ENCODE data around the gene WDR1.

Gene WDR1

GRCh38 chr4:10087152-10087791 is 29.3 kb downstream of the WDR1 start:
- Histone ChIP-seq H3K4me1 (ENCODE audit: control insufficient read depth, insufficient read depth, low read length) (no peaks in the 10 kb centered on the region; the same call in 1 of the 2 replicates), H3K36me3 (ENCODE audit: control insufficient read depth, insufficient read depth, low read length) (peaks cover 100% of the 10 kb centered on the region), H3K9me3 (ENCODE audit: control insufficient read depth, insufficient read depth, low read depth, low read length) (no peaks in the 10 kb centered on the region), H3K9ac (ENCODE audit: low read length) (no peak overlapping the region), H3K4me3 (ENCODE audit: low read depth, low read length) (no peak overlapping the region), H3K27ac (ENCODE audit: low read depth, low read length) (no peak overlapping the region), H3K27me3 (ENCODE audit: control insufficient read depth, insufficient read depth, low read length) (no peaks in the 10 kb centered on the region)

- Histone ChIP-seq H3K36me3 (ENCODE audit: control insufficient read depth, insufficient read depth, low read length) (peaks cover 100% of the 10 kb centered on the region), H3K9me3 (ENCODE audit: control insufficient read depth, insufficient read depth, low read depth, low read length) (no peaks in the 10 kb centered on the region), H3K4me3 (ENCODE audit: low read depth, low read length) (no peak overlapping the region), H3K9ac (ENCODE audit: low read length) (no peak overlapping the region), H3K27me3 (ENCODE audit: control insufficient read depth, insufficient read depth, low read length) (no peaks in the 10 kb centered on the region), H3K4me1 (ENCODE audit: control insufficient read depth, insufficient read depth, low read length) (no peaks in the 10 kb centered on the region; the same call in 1 of the 2 replicates), H3K27ac (ENCODE audit: low read depth, low read length) (no peak overlapping the region)
Observed at GRCh38 chr4:10086506-10087120, 30.0 kb downstream of the WDR1 start.

GRCh38 chr4:10085828-10086505 is 30.6 kb downstream of the WDR1 start:
- H3K4me1 ChIP-seq (ENCODE audit: control insufficient read depth, insufficient read depth, low read length): no peaks in the 10 kb centered on the region

GRCh38 chr4:10085386-10085785 is 31.2 kb downstream of the WDR1 start:
- Histone ChIP-seq H3K27ac (ENCODE audit: low read depth, low read length) (no peak overlapping the region), H3K4me1 (ENCODE audit: control insufficient read depth, insufficient read depth, low read length) (no peaks in the 10 kb centered on the region), H3K27me3 (ENCODE audit: control insufficient read depth, insufficient read depth, low read length) (no peaks in the 10 kb centered on the region), H3K4me3 (ENCODE audit: low read depth, low read length) (no peak overlapping the region), H3K9me3 (ENCODE audit: control insufficient read depth, insufficient read depth, low read depth, low read length) (no peaks in the 10 kb centered on the region), H3K9ac (ENCODE audit: low read length) (no peak overlapping the region), H3K36me3 (ENCODE audit: control insufficient read depth, insufficient read depth, low read length) (peaks cover 99% of the 10 kb centered on the region)

More at GRCh38 chr4:10085828-10086505, 30.6 kb downstream of the WDR1 start:
- H3K27me3 ChIP-seq (ENCODE audit: control insufficient read depth, insufficient read depth, low read length): no peaks in the 10 kb centered on the region
- no peaks in the 10 kb centered on the region for H3K9me3 ChIP-seq (ENCODE audit: control insufficient read depth, insufficient read depth, low read depth, low read length)
- H3K9ac ChIP-seq (ENCODE audit: low read length): no peak overlapping the region
- H3K27ac ChIP-seq (ENCODE audit: low read depth, low read length): no peak overlapping the region
- H3K4me3 ChIP-seq (ENCODE audit: low read depth, low read length): no peak overlapping the region
- peaks cover 99% of the 10 kb centered on the region for H3K36me3 ChIP-seq (ENCODE audit: control insufficient read depth, insufficient read depth, low read length)

DNA sequence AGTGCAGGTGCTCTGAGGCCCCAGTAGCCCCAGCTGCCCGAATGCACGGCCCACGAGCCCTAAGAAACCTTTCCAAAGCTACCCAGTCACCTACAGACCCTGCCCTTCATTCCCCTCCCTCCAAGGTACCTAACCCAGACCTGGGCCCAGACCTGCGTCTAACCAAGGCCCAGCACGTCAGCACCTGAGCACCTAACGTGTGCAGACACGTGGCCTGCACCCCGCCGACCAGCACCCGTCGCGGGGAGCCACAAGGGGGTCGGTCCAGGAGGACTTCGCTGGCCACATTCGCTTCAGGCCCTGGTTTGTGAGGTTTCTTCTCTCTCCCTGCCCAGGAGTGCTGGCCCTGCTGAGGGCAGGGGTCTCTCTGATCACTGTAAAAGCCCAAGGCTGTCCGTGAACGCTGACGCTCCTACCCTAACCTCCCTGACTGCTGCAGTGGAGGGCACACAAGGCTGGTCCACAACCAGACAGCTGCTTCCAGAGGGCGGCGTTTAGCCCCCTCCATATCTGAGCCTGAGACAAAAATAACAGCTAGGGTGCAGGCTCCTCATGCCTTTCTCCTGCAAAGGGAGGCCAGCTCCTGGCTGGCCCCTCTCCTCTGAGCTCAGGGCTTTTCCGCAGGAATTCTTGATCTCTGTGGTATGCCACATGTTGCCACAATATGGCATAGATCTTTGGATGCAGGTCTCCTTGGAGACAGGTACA is 31.8 kb downstream of the WDR1 start:
- Histone ChIP-seq H3K36me3 (ENCODE audit: control insufficient read depth, insufficient read depth, low read length) (peaks cover 99% of the 10 kb centered on the region), H3K27me3 (ENCODE audit: control insufficient read depth, insufficient read depth, low read length) (no peaks in the 10 kb centered on the region)

GRCh38 chr4:10083861-10084641 is 32.5 kb downstream of the WDR1 start:
- H3K36me3 ChIP-seq (ENCODE audit: control insufficient read depth, insufficient read depth, low read length): peaks cover 99% of the 10 kb centered on the region
- no peaks in the 10 kb centered on the region for H3K4me1 ChIP-seq (ENCODE audit: control insufficient read depth, insufficient read depth, low read length)
- H3K27ac ChIP-seq (ENCODE audit: low read depth, low read length): no peak overlapping the region
- H3K4me3 ChIP-seq (ENCODE audit: low read depth, low read length): no peak overlapping the region
- H3K9me3 ChIP-seq (ENCODE audit: control insufficient read depth, insufficient read depth, low read depth, low read length): no peaks in the 10 kb centered on the region
- no peaks in the 10 kb centered on the region for H3K27me3 ChIP-seq (ENCODE audit: control insufficient read depth, insufficient read depth, low read length)
- H3K9ac ChIP-seq (ENCODE audit: low read length): no peak overlapping the region

More for the DNA sequence above, 31.8 kb downstream of the WDR1 start:
- H3K27ac ChIP-seq (ENCODE audit: low read depth, low read length): no peak overlapping the region
- no peaks in the 10 kb centered on the region for H3K9me3 ChIP-seq (ENCODE audit: control insufficient read depth, insufficient read depth, low read depth, low read length)
- no peak overlapping the region for H3K9ac ChIP-seq (ENCODE audit: low read length)
- no peaks in the 10 kb centered on the region for H3K4me1 ChIP-seq (ENCODE audit: control insufficient read depth, insufficient read depth, low read length)
- no peak overlapping the region for H3K4me3 ChIP-seq (ENCODE audit: low read depth, low read length)

DNA sequence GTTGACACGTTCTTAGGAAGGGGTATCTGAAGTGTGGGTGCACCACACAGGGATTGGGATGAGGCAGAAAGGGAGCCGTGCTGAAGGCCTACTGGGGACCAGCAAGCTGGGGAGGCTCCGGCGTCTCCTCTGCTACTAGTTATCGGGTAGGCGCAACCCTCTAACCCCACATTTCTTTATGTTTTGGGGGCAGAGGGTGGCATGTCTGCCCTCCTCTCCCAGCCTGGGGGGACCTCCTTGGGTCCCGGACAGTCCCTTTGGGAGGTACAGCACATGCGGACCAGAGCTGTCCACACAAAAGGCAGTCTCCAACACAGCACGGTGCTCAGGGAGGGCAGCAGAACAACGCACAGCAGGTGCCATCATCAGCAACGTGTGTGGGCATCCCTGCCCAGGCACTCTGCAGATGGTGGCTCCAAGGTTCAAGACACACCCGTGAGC is 33.2 kb downstream of the WDR1 start:
- Histone ChIP-seq H3K27me3 (ENCODE audit: control insufficient read depth, insufficient read depth, low read length) (no peaks in the 10 kb centered on the region), H3K36me3 (ENCODE audit: control insufficient read depth, insufficient read depth, low read length) (peaks cover 99% of the 10 kb centered on the region), H3K27ac (ENCODE audit: low read depth, low read length) (no peak overlapping the region), H3K4me3 (ENCODE audit: low read depth, low read length) (no peak overlapping the region), H3K9me3 (ENCODE audit: control insufficient read depth, insufficient read depth, low read depth, low read length) (no peaks in the 10 kb centered on the region), H3K9ac (ENCODE audit: low read length) (no peak overlapping the region), H3K4me1 (ENCODE audit: control insufficient read depth, insufficient read depth, low read length) (no peaks in the 10 kb centered on the region)

DNA sequence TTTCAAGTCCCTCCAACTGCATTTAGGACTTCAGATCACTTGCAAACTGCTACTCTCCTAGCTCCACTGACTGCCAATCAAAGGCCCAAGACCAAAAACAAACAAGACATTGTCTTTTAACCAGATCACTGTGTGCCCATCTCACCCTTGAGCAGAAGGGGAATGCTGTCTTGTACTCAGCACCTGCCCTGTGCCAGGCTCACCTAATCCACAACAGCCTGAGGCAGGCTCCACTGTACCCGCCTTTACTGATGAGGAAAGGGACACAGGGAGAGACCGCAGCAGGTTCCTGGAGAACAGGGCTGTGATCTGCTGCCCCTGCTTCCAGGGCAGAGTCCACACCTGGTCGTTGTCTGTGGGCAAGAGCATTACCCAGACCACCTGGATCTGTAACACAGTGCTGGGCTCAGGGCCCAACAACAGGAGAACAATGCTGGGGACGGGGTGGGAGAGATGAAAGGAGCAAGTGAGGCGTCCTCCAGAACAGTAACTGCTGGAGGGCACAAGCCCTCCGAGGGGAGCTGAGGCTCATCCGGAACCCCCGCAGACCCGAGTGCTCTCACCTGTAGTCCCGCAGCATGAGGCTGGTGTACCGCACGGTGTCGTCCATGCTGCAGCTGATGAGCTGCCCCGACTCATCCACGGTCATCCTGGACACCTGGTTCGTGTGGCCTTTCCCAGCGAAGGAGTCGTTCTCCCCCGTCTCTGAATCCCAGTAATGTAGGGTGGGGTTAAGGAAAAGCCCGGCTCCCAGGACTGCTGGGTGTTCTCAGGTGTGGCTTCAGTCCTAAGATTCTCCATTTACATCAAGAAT is 33.9 kb downstream of the WDR1 start:
- Histone ChIP-seq H3K36me3 (ENCODE audit: control insufficient read depth, insufficient read depth, low read length) (peaks cover 99% of the 10 kb centered on the region), H3K9ac (ENCODE audit: low read length) (no peak overlapping the region), H3K4me1 (ENCODE audit: control insufficient read depth, insufficient read depth, low read length) (no peaks in the 10 kb centered on the region), H3K9me3 (ENCODE audit: control insufficient read depth, insufficient read depth, low read depth, low read length) (no peaks in the 10 kb centered on the region), H3K27ac (ENCODE audit: low read depth, low read length) (no peak overlapping the region), H3K4me3 (ENCODE audit: low read depth, low read length) (no peak overlapping the region), H3K27me3 (ENCODE audit: control insufficient read depth, insufficient read depth, low read length) (no peaks in the 10 kb centered on the region)

- Histone ChIP-seq H3K9me3 (ENCODE audit: control insufficient read depth, insufficient read depth, low read depth, low read length) (no peaks in the 10 kb centered on the region), H3K36me3 (ENCODE audit: control insufficient read depth, insufficient read depth, low read length) (peaks cover 99% of the 10 kb centered on the region)
Observed at GRCh38 chr4:10082047-10082446, 34.6 kb downstream of the WDR1 start.

DNA sequence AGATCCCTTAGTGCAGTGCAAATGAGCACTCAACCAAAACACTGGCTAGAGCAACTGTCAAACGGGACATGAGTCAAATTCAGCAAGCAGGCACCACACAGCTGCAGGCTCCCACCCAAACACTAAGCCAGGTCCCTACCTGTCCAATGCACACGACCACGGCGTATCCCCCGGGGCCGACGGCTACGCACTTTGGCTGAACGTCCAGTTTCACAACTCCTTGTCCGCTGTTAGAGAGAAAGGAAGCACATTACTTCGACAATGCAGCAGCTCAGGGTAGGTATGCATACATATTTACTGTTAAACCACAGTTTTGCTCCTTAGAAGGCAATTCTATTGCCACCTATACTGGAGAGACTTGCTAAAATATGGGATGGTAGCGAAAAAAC is 35.4 kb downstream of the WDR1 start:
- H3K36me3 ChIP-seq (ENCODE audit: control insufficient read depth, insufficient read depth, low read length): peaks cover 99% of the 10 kb centered on the region
- H3K4me3 ChIP-seq (ENCODE audit: low read depth, low read length): no peak overlapping the region
- no peaks in the 10 kb centered on the region for H3K27me3 ChIP-seq (ENCODE audit: control insufficient read depth, insufficient read depth, low read length)
- H3K4me1 ChIP-seq (ENCODE audit: control insufficient read depth, insufficient read depth, low read length): no peaks in the 10 kb centered on the region
- H3K9me3 ChIP-seq (ENCODE audit: control insufficient read depth, insufficient read depth, low read depth, low read length): no peaks in the 10 kb centered on the region
- no peak overlapping the region for H3K9ac ChIP-seq (ENCODE audit: low read length)
- H3K27ac ChIP-seq (ENCODE audit: low read depth, low read length): no peak overlapping the region

More at GRCh38 chr4:10082047-10082446, 34.6 kb downstream of the WDR1 start:
- Histone ChIP-seq H3K4me3 (ENCODE audit: low read depth, low read length) (no peak overlapping the region), H3K27me3 (ENCODE audit: control insufficient read depth, insufficient read depth, low read length) (no peaks in the 10 kb centered on the region), H3K4me1 (ENCODE audit: control insufficient read depth, insufficient read depth, low read length) (no peaks in the 10 kb centered on the region), H3K27ac (ENCODE audit: low read depth, low read length) (no peak overlapping the region), H3K9ac (ENCODE audit: low read length) (no peak overlapping the region)

All from HUES6 (cell line).